Uterus (tissue), 2 donors: ENCODE results near the gene ZNF628.

Experiments
- POLR2A ChIP-seq, 2 donors: fragments of 450-650 bp; IDR thresholded peaks; one replicate each; pipeline ENCODE4 v1.6.1; 2016; ENCODE audit warnings: antibody characterized with exemption in 2 of 2, mild to moderate bottlenecking in 1 of 2, moderate library complexity in 1 of 2
- TF ChIP-seq, protein P1 (sequence below), 4 experiments: fragments of 200-600 bp in 2 of 4; fragments of 450-650 bp in 2 of 4; sonication (generic) in 2 of 4; IDR thresholded peaks; one replicate each; pipeline ENCODE4 v1.5.1; 2016 to 2019; ENCODE audit warnings: antibody characterized with exemption in 4 of 4, mild to moderate bottlenecking in 2 of 4, moderate library complexity in 1 of 4

GRCh38 chr19:55485439-55486011 lies 9.1 kb downstream of the ZNF628 start:
- no peak for TF ChIP-seq POLR2A (IDR thresholded peaks at IDR 0.05)
- TF ChIP-seq, protein P1, sequence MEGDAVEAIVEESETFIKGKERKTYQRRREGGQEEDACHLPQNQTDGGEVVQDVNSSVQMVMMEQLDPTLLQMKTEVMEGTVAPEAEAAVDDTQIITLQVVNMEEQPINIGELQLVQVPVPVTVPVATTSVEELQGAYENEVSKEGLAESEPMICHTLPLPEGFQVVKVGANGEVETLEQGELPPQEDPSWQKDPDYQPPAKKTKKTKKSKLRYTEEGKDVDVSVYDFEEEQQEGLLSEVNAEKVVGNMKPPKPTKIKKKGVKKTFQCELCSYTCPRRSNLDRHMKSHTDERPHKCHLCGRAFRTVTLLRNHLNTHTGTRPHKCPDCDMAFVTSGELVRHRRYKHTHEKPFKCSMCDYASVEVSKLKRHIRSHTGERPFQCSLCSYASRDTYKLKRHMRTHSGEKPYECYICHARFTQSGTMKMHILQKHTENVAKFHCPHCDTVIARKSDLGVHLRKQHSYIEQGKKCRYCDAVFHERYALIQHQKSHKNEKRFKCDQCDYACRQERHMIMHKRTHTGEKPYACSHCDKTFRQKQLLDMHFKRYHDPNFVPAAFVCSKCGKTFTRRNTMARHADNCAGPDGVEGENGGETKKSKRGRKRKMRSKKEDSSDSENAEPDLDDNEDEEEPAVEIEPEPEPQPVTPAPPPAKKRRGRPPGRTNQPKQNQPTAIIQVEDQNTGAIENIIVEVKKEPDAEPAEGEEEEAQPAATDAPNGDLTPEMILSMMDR (IDR thresholded peaks at IDR 0.05) = no peak
